HG03521 (cell line): Measurements from ENCODE around the gene LDLRAD4.

Experiments used
- ATAC-seq: cut with Tn5 transposase; IDR thresholded peaks from one replicate; pipeline ENCODE4 v1.9.1; 2021; ENCODE audit warnings: mild to moderate bottlenecking, moderate library complexity; ENCODE audit not compliant: unreplicated experiment

Gene LDLRAD4

DNA sequence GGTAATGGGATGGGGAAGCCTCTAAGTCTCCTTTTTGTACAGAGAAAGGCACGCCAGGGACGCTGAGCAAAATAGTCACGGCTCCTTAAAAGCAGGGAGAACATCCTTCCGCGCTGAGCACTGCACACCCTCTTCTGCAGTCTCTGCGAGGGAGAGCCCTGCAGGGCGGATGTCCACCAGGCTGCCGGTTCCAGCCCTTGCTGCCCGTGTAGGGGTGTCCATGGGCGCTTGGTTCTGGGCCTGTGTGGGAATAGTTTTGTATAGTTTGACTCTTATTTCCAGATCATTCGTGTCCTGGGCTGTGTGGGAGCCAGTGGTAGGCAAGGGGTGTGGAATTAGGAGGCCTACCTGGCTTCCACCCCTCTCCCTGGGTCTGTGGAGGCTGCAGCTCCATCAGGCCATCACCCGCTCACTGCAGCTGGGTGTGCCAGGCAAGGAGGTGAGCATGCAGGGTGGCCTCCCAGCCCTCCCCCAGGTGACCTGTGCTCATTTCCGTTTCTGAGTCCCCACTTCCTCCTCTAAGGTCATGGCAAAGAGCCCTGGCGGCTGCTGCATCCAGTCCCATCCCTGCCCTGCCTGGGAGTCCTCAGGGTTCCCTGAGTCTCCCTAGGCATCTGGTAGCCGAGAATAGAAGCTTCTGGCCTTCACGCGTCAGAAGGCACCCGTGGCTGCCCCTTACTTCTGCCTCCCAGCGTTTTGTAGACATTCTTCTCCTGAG, 202.6 kb downstream of the LDLRAD4 start:
- ATAC-seq, result no peak

DNA sequence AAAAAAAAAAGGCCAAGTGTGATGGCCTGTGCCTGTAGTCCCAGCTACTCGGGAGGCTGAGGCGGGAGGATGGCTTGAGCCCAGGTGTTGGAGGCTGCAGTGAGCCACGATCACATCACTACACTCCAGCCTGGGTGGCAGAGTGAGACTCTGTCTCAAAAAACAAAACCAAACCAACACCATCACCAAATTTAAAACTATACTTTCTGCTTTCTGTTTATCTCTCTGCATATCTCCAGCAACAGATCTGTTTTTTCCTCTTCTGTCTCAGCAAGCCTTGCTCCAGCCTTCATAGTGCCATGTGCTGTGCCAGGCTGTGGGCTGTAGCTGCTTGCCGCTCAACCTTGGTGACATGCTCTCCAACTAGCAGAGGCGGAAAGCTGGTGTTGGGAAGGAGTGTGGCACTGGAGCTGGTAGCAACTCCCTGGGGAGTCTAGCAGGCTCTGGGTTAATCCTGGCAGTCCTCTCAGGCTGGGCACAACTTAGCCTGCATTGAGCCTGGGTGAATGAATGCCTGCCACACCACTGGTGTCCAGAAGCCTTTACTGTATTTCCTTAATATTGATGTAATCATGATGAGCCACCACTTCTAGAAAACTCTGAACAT, 204.1 kb downstream of the LDLRAD4 start:
- ATAC-seq, result no peak

DNA sequence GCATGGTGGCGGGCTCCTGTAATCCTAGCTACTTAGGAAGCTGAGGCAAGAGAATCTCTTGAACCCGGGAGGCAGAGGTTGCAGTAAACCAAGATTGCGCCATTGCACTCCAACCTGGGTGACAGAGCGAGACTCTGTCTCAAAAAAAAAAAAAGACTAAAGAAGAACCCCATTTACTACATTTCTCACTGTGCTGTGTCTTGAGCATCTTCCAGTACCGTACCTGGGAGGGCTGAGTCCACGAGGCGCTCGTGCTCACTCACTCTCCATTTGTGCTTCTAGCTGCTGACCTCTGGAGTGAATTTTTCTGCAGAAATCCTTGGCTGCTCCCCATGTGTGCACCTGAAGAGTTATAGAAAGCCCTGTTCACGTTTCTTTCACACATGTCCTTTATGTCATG, 204.8 kb downstream of the LDLRAD4 start:
- ATAC-seq, result no peak

DNA sequence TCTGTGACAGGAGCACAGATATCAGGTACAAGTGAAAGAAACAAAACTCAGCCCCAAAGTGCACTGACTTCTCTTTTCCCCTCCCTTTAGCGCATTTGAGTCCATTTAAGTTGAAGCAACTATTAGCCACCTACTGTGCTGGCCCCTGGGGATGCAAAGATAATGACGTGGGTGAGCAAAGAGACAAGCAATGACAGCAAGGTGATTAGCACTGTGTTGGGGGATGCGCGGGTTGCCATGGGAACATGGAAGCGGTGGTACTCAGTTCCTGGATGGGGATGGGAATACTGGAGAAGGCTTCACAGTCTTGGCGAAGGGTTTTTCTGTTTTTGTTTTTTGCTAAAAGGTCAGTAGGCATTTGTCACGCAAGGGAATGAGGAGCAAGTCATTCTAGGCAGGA, 205.8 kb downstream of the LDLRAD4 start:
- ATAC-seq, result no peak

DNA sequence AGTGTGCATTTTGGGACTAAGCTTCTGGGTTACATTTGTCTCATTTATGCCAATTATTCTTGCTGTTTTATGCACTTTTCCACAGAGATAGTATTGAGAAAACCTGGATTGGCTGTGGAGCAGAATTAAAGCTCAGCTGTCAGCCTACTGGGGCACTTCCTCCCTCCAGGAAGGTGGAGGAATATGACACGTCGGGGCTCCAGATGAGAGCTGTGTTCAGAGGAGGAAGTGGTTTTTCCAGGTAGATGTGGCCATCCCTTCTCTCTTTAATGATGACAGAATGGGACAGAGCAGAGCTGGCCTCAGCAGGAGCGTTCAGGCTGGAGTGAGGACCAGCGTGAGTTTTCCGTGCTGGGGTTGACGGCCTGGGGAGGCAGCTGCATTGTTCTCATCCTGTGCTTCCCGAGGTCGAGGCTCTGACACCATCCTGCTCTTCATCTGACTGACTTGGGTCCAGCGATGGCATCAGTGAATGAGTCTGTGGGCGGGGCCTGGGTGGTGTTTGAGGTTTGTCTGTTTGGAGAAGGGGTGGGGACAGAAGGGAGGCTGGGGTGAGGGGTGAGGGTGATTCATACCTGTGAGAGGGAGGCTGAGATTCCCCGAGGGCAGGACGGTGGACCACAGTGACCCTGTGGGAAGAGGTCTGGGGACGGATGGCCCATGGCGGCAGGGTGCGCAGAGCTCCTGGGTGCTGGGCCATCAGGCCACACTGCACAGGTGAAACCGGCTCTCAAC, 207.0 kb downstream of the LDLRAD4 start:
- no peak for ATAC-seq

DNA sequence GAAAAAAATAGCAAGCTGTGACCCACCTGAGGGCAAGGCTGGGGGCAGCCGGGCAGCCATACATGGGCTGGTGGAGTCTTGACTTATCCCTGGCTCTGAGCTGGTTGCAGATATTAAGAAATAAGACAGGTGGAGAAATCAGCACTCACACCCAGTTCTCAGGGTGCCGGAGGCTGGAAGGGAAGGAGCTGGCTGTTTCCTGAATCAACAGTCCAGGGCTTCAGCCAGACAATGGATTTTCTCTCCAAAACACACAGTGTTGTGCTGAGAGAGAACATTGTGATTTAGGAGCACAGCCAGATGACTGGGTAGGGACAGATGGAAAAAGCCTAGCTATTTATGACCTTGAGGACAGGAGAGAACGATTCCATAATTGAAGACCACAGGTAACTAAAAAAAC, 208.8 kb downstream of the LDLRAD4 start:
- no peak for ATAC-seq

DNA sequence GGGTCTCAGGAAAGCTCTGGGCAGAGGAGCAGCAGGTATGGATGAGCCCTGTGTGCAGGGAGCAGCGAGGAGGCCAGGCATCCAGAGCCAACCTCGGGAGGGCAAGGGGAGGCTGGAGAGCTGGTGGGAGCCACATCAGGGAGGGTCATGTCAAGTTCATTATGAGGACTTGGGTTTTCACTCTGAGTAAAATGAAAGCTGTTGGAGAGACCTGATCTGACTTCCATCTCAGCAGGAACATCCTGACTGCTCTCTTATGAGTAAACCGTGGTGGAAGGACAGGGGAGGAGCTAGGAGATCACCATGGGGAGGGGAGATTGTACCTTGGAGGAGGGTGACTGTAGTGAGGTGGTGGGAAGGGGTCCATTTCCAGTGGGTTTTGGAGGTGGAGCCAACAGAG, 209.8 kb downstream of the LDLRAD4 start:
- ATAC-seq, result no peak

DNA sequence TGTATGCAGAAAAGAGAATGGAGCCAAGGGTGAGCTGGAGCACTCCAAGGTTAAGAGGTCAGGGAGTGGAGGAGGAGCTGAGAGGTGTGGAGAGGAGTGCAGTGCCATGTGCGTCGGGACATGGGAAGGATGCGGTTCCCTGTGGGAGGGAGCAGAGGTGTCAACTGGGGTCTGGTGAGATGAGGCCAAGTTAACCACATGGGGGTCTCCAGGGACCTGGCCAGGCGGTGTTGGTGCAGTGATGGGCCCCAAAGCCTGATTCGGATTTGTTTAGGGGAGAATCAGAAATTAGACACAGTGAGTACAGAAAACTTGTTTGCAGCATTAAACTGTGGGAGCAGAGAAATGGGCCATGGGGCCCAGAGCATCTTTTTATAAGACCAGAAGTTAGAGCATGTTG, 210.5 kb downstream of the LDLRAD4 start:
- ATAC-seq, result no peak

DNA sequence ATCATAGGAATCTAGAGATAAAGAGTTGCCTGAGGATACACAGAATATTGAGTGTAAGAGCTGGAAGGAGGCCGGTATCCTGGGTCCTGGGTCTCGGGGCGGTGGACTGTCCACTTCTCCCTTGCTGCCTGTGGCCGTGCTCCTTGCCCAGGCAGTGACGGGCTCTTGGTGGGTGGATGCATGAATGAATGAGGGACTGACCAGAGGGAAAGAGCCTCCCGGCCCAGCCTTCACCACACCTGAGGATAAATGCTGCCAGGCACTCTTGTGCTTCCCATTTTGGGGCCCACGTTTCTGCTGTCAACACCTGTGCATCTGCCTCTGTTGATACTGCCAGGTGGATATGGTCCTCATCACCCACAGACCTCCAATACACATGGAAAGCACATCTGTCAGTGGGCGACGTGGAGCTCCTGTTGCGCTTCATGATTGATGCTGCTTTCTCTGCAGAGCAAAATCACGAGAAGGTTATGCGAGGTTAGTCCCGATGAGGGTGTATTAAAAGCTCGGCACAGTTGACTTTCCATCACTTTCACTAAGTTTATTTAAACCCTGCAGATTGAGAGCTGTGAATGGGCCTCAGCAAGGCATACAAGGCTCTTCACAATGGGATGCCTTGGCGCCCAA, 211.4 kb downstream of the LDLRAD4 start:
- ATAC-seq, result no peak

DNA sequence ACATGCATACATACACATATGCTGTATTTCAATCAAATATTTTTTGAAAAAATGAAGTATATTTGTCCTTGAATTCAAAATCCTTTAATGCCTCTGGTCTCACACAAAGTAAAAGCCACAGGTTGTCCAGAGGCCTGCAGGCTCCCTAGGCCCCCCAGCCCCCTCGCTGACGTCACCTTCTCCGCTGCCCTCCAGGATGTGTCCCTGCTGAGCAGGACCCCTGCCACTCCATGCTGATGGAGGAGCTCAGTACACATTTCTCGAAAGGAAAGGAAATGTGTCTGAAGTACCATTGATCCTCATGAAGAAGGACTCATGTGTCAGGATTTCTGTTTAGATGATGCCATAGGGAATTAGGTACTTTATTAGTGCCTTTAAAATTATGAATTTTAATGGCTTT, 212.1 kb downstream of the LDLRAD4 start:
- no peak for ATAC-seq

DNA sequence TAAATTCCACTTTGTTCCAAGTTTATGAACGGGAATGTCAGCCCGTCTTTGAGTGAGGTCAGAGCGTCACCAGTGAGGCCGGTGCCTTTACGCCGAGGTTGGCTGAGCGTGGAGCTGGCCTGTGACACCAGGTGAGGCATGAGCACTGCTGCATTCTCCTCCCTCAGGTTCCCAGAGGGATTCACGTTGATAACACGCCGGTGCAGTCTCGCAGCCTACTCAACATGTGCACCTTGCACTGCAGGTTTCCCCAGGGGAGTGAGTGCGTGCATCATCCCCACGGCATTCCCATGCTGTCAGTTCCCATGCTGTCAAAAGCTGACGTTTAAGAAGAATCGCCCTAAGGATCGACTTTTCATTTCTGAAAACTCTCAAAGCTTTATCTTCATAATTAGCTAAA, 213.3 kb downstream of the LDLRAD4 start:
- no peak for ATAC-seq

DNA sequence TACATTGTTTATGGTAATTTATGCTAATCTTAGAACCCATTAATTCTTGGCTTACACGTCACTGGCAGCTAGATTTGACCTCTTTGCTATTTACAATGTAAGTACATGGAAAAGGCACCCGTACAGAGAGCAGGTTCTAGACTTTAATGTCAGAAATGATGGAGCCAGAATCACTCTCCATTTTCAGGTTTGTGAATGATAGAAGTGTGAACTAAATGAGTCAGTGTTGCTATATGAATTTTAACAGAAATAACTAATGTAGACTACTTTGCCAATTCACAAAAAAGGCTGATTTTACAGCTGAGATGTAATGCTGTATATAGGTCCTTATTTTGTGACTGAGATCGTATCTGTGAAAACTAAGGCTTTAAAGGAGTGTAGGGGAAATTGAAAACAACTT, 214.6 kb downstream of the LDLRAD4 start:
- ATAC-seq, result no peak

DNA sequence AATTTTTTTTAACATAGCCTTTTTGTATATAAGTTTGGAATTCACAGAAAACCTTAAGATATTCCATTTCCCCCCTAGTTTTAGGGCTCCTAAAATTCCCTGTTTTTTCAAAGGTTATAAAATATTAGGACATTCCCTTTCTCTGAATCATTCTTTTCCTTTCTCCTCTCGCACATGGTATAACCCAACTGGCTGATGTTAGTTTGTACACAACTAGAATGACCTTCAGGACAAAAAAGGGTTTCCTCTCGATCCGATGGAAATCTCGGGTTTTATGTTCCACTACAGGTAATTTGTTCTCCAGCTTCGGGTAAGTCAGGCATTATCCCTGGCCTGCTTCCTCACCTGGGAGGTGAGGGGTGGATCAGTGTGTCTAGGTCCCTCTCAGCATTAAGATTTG, 215.1 kb downstream of the LDLRAD4 start:
- no peak for ATAC-seq

DNA sequence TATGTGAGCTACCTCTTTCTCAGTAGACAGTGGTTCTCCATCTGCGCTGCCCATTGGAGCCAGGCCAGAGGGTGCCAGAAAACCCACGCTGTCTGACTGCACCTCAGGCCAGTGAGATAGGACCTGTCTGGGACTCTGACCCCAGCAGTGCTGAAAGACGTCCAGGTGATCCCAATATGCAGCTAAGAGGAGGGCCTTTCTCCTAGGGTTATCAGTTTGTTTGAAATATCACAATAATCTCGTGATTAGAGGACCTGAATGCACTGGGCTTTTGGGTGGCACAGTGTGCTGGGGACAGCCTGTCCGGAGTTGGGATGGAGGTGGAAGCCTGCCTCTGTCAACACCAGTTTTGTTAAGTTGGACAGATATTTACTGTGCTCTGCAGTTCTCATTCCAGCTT, 216.3 kb downstream of the LDLRAD4 start:
- ATAC-seq, result no peak

DNA sequence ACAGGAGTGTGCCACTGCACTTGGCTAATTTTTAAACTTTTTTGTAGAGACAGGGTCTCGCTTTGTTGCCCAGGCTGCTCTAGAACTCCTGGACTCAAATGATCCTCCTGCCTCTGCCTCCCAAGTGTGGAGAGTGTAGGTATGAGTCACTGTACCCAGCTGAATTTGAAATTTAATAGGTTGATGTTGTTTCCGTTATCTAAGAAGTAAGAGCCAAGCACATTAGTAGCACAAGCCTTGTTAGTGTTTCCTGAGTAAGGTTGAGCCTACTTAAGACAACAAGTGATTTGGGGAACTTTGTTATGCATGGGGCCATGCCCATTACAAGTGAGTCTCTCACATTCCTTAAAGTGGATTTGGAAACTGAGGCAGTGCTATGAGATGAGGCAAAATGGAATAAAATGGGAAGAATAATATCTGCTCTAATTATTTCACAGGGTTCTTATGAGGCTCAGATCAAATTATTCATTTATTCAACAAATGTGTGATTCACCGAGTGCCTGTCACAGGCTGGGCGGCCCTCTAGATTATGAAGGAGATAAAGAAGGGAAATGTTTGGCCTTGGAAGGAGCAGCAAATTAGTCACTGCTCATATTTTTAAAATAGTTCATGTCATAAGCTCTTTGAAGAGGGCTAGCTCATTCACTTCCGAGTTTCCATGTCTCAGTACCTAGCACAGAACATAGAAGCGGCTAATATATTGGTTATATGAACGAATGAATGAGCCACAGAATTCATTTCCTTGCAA, 217.2 kb downstream of the LDLRAD4 start:
- ATAC-seq, result no peak

DNA sequence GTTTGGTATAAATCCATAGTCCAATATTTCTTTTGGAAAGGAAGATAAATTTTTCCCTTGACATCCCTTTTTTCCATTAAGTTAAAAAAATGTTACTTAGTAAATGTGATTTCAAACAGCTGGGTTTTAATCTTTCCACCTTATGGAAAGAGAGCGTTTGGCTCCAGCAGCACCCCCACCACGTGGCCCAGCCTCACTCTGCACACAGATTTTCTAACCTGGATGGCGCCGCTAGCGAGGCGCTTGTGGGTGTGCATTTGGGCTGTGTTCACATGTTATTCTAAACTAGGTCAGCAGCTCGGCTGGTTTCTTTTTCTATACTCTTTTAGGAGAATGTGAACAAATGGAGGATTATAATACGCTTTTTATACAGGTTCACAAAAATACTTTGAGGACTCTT, 218.0 kb downstream of the LDLRAD4 start:
- no peak for ATAC-seq

DNA sequence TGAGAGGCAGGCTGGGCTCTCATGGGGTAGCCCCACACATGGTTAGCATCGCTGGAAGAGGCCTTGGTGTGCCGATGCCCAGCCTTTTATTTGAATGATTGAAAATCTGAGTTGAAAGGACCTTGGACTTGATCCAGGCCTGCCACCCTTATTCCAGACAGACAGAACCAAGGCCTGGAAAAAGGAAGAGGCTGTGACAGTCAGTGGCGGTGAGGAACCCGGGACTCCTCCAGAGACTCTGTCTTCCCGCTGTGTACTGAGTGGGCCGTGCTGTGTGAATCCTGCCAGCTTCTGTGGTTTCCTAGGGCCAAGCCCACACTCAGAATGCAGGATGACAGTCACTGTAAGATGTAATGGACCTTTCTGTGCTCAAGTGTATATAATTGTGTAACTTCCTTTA, 218.5 kb downstream of the LDLRAD4 start:
- no peak for ATAC-seq

DNA sequence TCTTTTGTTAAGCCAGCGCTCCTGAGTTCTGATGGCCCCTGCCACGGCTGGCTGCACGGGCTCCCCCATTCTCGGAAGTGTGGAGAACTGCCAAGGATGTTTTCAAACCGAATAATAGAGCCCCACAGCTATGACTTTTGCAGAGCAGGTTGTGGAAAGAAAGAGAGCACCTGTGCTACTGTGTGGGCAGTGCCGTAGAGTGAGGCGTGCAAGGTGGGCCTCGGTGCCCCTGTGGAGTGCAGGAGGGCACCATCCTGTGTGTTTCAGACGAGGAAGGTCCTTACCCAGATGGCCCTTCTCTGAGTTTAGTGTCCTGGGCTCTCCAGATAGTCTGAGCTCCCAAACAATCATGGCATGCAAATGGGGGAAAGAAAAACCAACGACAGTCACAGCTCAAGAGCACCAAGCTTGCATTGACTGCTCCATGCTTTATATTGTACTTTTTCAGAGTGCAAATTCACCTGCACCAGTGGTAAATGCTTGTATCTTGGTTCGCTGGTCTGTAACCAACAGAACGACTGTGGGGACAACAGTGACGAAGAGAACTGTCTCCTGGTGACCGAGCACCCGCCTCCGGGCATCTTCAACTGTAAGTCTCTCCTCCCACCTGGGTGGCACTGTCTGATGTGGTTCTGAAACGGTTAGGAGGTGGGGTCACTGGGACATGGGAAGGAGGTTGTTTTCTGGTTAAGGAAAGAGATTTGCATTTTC, 219.4 kb downstream of the LDLRAD4 start:
- ATAC-seq, result no peak

DNA sequence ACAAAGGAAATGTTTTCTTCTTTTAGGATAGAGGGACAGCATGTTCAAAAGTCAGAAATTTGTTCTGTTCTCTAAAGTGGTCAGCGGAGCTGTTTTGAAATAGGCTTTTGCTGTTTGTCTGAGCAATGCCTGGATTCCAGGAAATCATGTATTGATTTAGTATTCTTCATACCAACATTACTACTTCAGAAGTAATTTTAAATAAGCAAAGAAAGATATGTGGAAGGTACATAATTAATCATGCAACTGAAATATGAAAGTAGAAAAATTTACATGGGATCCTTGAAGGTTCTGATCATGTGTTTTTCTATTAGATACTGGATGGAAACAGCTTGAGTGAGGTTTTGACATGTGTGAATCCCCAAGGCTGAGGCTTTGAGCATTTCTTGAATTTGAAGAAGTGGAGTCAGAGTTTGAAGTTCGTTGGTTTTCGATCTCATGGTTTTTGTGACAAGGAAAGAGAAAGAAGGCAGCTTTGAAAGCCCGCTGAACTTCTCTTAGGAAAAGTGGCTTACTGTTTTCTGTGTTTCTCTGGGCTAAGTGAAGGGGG, 220.0 kb downstream of the LDLRAD4 start:
- no peak for ATAC-seq

DNA sequence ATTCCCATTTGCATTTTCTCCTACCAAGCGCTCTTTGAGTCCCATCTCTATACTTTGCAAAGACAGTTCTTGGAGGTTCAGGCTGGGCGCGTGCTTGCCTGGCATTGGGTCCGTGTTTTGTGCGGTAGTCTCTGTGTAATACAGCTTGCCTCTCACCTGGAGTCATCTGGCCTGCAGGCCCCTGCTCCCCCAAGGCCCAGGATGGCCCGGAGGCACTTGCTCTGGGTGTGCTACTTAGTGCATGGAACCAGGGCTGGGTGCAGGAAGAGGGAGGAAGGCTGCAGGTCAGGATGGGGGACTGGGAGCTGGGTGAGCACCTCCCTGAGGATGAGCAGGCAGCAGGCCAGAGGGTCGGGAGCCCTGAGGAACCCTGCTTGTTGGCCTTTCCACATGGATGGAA, 220.9 kb downstream of the LDLRAD4 start:
- no peak for ATAC-seq
